GM21619 (cell line): Measurements from ENCODE around the gene ACTR8.

Experiments
- ATAC-seq: cut with Tn5 transposase; IDR thresholded peaks from one replicate; pipeline ENCODE4 v1.9.1; 2021; ENCODE audit not compliant: unreplicated experiment

Gene ACTR8

GRCh38 chr3:53817809-53818208 lies 64.1 kb downstream of the ACTR8 start:
- ATAC-seq = no peak

GRCh38 chr3:53817211-53817610 lies 64.7 kb downstream of the ACTR8 start:
- no peak for ATAC-seq
